KG1 (cell line): ENCODE measurements around the gene DHRSX.
"Not testable (repeated sequence)": the region's sequence is repeated elsewhere in the genome, so short reads cannot be mapped to it uniquely, and the experiment has no call there.

Source experiments
- DNase-seq: peaks from one replicate; lab custom pipeline; 2025; lab: John Stamatoyannopoulos, UW

DHRSX gene

GRCh38 chrX:2261831-2262667, 238.7 kb downstream of the DHRSX start:
- no peak for DNase-seq

GRCh38 chrX:2252331-2253065, 248.3 kb downstream of the DHRSX start:
- no peak for DNase-seq

- no peak for DNase-seq
Observed at GRCh38 chrX:2251211-2251610, 249.6 kb downstream of the DHRSX start.

- no peak for DNase-seq
Observed at GRCh38 chrX:2243913-2244460, 256.8 kb downstream of the DHRSX start.

GRCh38 chrX:2242980-2243379, 257.8 kb downstream of the DHRSX start:
- DNase-seq = no peak

GRCh38 chrX:2242326-2242725, 258.4 kb downstream of the DHRSX start:
- DNase-seq = no peak

- DNase-seq = not testable (repeated sequence)
Observed at GRCh38 chrX:2241496-2241895, 259.3 kb downstream of the DHRSX start.

- not testable (repeated sequence) for DNase-seq
Observed at GRCh38 chrX:2240761-2241160, 260.0 kb downstream of the DHRSX start.

GRCh38 chrX:2237976-2238375, 262.8 kb downstream of the DHRSX start:
- DNase-seq = no peak

GRCh38 chrX:2231570-2232192, 269.1 kb downstream of the DHRSX start:
- no peak for DNase-seq

- no peak for DNase-seq
Observed at GRCh38 chrX:2230457-2230856, 270.3 kb downstream of the DHRSX start.

GRCh38 chrX:2228536-2228935, 272.2 kb downstream of the DHRSX start:
- DNase-seq = no peak

- DNase-seq = no peak
Observed at GRCh38 chrX:2226906-2227656, 273.7 kb downstream of the DHRSX start.

- no peak for DNase-seq
Observed at GRCh38 chrX:2226182-2226581, 274.6 kb downstream of the DHRSX start.

- no peak for DNase-seq
Observed at GRCh38 chrX:2224597-2225235, 276.1 kb downstream of the DHRSX start.

- DNase-seq = no peak
Observed at GRCh38 chrX:2224161-2224560, 276.6 kb downstream of the DHRSX start.

GRCh38 chrX:2220829-2221567, 279.8 kb downstream of the DHRSX start:
- DNase-seq = no peak

GRCh38 chrX:2220296-2220695, 280.5 kb downstream of the DHRSX start:
- DNase-seq = no peak

- DNase-seq = not testable (repeated sequence)
Observed at GRCh38 chrX:2214138-2214823, 286.5 kb downstream of the DHRSX start.

GRCh38 chrX:2211667-2212066, 289.1 kb downstream of the DHRSX start:
- not testable (repeated sequence) for DNase-seq
